ENCODE measurements around the gene STX7. TPM values are rescaled to one million over a fixed set of nuclear protein-coding genes. Genes with fewer than 3 reads are reported as not detected.

Gene STX7
- total RNA-seq, 1 donor from 2014 or later, result 27.8 TPM

GRCh38 chr6:132404736-132405135, 108.2 kb downstream of the STX7 start:
- no peak overlapping the region for H3K4me2 ChIP-seq
- no peaks in the 10 kb centered on the region for H3K9me3 Mint-ChIP-seq

GRCh38 chr6:132404330-132404729, 108.6 kb downstream of the STX7 start:
- H3K4me1 Mint-ChIP-seq, result no peaks in the 10 kb centered on the region
- Histone ChIP-seq H3K27me3 (peaks cover 64% of the 10 kb centered on the region), H3K4me1 (no peaks in the 10 kb centered on the region)

More at GRCh38 chr6:132404736-132405135, 108.2 kb downstream of the STX7 start:
- H4K20me1 ChIP-seq (ENCODE audit: low read depth), result no peaks in the 10 kb centered on the region
- peaks cover 60% of the 10 kb centered on the region for H3K27me3 ChIP-seq
- H3K4me1 ChIP-seq, result no peaks in the 10 kb centered on the region
- Mint-ChIP-seq H3K27me3 (ENCODE audit: insufficient read depth, low read depth) (peaks cover 27% of the 10 kb centered on the region), H3K4me1 (no peaks in the 10 kb centered on the region), H3K36me3 (no peaks in the 10 kb centered on the region), H3K27ac (no peak overlapping the region), H3K4me3 (no peak overlapping the region)
- H3F3A ChIP-seq (ENCODE audit: low read depth), result no peaks in the 10 kb centered on the region
- no peak overlapping the region for H3K4me3 ChIP-seq
- H3K9ac ChIP-seq, result no peak overlapping the region
- DNase-seq (ENCODE audit: low spot score), result no peak
- H3K79me2 ChIP-seq (ENCODE audit: low read depth), result no peaks in the 10 kb centered on the region
- no peak overlapping the region for H3K27ac ChIP-seq
- no peaks in the 10 kb centered on the region for H3K9me3 ChIP-seq (ENCODE audit: low read depth)
- no peaks in the 10 kb centered on the region for H3K36me3 ChIP-seq
- no peak for TF ChIP-seq EZH2 (IDR thresholded peaks at IDR 0.05)
- no peak for TF ChIP-seq EZH2phosphoT487 (IDR thresholded peaks at IDR 0.05)
- TF ChIP-seq, protein P1, sequence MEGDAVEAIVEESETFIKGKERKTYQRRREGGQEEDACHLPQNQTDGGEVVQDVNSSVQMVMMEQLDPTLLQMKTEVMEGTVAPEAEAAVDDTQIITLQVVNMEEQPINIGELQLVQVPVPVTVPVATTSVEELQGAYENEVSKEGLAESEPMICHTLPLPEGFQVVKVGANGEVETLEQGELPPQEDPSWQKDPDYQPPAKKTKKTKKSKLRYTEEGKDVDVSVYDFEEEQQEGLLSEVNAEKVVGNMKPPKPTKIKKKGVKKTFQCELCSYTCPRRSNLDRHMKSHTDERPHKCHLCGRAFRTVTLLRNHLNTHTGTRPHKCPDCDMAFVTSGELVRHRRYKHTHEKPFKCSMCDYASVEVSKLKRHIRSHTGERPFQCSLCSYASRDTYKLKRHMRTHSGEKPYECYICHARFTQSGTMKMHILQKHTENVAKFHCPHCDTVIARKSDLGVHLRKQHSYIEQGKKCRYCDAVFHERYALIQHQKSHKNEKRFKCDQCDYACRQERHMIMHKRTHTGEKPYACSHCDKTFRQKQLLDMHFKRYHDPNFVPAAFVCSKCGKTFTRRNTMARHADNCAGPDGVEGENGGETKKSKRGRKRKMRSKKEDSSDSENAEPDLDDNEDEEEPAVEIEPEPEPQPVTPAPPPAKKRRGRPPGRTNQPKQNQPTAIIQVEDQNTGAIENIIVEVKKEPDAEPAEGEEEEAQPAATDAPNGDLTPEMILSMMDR (IDR thresholded peaks at IDR 0.05), result no peak
- no peak overlapping the region for H2AFZ ChIP-seq (replicated peaks)

DNA sequence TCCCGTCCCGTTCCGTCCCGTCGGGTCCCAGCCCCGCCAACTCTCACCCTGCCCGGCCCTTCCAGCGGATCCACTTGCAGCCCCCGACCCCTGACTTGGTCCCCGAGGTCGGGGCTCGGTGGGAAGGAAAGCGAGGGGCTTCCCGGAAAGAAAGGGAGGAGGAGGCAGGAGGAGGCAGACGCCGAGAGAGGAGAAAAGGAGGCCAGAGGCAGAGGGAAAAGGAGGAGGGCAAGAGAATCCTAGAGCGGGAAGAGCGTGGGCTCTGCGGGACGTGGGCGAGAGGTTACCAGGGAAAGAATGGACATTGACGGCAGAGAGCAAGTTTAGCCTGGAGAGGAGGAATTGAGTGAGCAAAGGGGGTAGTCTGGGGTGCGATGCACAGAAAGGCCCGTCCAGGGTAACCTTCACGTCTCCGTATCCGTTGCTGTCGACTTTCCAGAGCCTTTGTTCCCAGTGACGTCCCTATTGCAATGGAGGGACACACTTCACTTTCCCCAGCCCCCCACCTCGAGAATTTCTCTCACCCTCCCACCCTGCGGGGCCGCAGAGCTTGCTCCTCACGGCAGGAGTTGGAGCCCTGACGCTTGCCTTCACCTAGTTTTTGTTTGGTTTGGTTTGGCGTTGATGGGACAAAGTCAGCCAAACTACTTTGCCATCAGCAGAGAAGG, 111.2 kb downstream of the STX7 start:
- H3K79me2 ChIP-seq (ENCODE audit: low read depth), result no peaks in the 10 kb centered on the region
- H3K4me1 Mint-ChIP-seq, result no peaks in the 10 kb centered on the region

More at GRCh38 chr6:132404330-132404729, 108.6 kb downstream of the STX7 start:
- DNase-seq (ENCODE audit: low spot score), result no peak
- H3K4me3 ChIP-seq, result no peak overlapping the region
- Mint-ChIP-seq H3K27ac (no peak overlapping the region), H3K27me3 (ENCODE audit: insufficient read depth, low read depth) (peaks cover 27% of the 10 kb centered on the region), H3K4me3 (no peak overlapping the region), H3K9me3 (no peaks in the 10 kb centered on the region), H3K36me3 (no peaks in the 10 kb centered on the region)
- no peaks in the 10 kb centered on the region for H3K36me3 ChIP-seq
- TF ChIP-seq EZH2 (IDR thresholded peaks at IDR 0.05), result no peak
- TF ChIP-seq, protein P1 (IDR thresholded peaks at IDR 0.05), result no peak
- TF ChIP-seq EZH2phosphoT487 (IDR thresholded peaks at IDR 0.05), result no peak
- H3K9me3 ChIP-seq (ENCODE audit: low read depth), result no peaks in the 10 kb centered on the region
- no peaks in the 10 kb centered on the region for H3K79me2 ChIP-seq (ENCODE audit: low read depth)
- H3F3A ChIP-seq (ENCODE audit: low read depth), result no peaks in the 10 kb centered on the region
- H3K9ac ChIP-seq, result no peak overlapping the region
- no peak overlapping the region for H3K4me2 ChIP-seq
- no peaks in the 10 kb centered on the region for H4K20me1 ChIP-seq (ENCODE audit: low read depth)
- no peak overlapping the region for H2AFZ ChIP-seq (replicated peaks)
- H3K27ac ChIP-seq, result no peak overlapping the region

More for the DNA sequence above, 111.2 kb downstream of the STX7 start:
- DNase-seq (ENCODE audit: low spot score), result peak; percentile 31
- H3K9me3 Mint-ChIP-seq, result no peaks in the 10 kb centered on the region
- peak overlapping the region; percentile 85 for H3K4me3 Mint-ChIP-seq
- no peaks in the 10 kb centered on the region for H3K36me3 ChIP-seq
- peaks cover 81% of the 10 kb centered on the region for H3K27me3 ChIP-seq
- H3K27ac ChIP-seq, result no peak overlapping the region
- H2AFZ ChIP-seq (replicated peaks), result peak overlapping the region; percentile 92
- H3K27ac Mint-ChIP-seq, result no peak overlapping the region
- no peaks in the 10 kb centered on the region for H3K9me3 ChIP-seq (ENCODE audit: low read depth)
- H3K9ac ChIP-seq, result no peak overlapping the region
- no peaks in the 10 kb centered on the region for H3F3A ChIP-seq (ENCODE audit: low read depth)
- no peaks in the 10 kb centered on the region for H3K36me3 Mint-ChIP-seq
- peak overlapping the region; percentile 92 for H3K4me2 ChIP-seq
- TF ChIP-seq EZH2phosphoT487 (IDR thresholded peaks at IDR 0.05) (no peak), EZH2 (IDR thresholded peaks at IDR 0.05) (peak; percentile 82)
- TF ChIP-seq, protein P1 (IDR thresholded peaks at IDR 0.05), result no peak
- no peaks in the 10 kb centered on the region for H4K20me1 ChIP-seq (ENCODE audit: low read depth)
- H3K4me1 ChIP-seq, result no peaks in the 10 kb centered on the region
- H3K27me3 Mint-ChIP-seq (ENCODE audit: insufficient read depth, low read depth), result peaks cover 30% of the 10 kb centered on the region
- peak overlapping the region; percentile 82 for H3K4me3 ChIP-seq

Measured in neural progenitor cell (in vitro differentiated cells).